Ammon's horn (tissue), 1 donor: ENCODE measurements around the gene REXO2.

Source experiments
- DNase-seq: peaks from one replicate; pipeline ENCODE4 v3.0.0-alpha.2; 2016; ENCODE audit warnings: low spot score

Gene REXO2

DNA sequence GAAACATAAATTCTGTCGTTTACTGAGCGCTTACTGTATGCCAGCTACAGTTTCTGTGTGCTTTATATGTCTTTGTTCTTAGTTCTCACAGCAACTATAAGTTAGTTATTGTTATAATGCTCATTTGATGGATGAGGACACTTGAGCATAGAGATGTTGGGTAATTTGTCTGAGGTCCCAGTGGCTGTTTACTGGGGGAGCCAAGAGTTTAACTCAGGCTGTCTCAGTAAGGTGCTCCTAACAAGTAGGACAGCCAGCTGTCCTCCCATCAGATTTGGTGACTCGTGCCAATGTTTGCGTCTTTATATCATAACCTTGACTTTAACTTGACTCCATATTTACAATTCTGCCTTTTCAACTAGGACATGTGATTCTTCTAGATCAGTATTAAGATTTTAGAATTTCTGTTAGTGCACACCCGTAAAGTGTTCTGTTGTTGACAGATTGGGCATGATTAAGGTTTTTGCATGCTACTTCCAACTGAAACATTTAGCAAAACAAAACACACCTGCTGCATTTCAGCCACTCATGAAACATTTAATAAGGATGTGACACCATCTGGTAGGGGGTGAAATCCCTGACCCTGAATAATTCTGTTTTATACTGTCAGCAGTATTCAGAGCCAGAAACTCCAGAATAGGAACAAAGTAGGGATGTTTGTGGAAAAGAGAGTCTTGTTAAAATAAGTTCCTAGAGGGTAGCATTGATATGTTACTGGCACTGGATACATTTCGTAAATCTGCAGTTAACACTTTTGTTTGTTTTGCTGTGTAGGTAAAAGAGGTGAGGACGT is 1.9 kb downstream of the REXO2 start:
- DNase-seq: no peak

- no peak for DNase-seq
Measured at GRCh38 chr11:114441921-114442320, 2.7 kb downstream of the REXO2 start.

GRCh38 chr11:114442536-114442935 is 3.3 kb downstream of the REXO2 start:
- no peak for DNase-seq

DNA sequence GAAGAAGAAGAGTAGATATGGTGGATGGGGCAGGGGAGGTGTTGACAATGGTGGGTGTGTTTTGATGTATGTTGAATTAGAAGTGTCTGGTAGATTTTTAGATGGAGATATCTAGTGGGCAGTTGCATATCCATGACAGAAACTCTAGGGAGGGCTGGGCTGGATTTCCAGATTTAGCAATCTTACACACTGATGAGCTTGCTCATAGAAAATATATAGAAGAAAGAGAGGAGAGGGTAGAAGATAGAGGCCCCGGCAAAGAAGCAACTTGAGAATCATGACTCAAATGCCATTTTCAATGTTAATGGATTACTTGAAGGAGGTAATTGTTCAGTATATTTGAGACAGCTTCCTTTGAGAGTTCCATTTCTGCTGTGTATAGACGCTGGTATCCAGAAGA is 8.2 kb downstream of the REXO2 start:
- no peak for DNase-seq

- no peak for DNase-seq
Measured at GRCh38 chr11:114447892-114448291, 8.6 kb downstream of the REXO2 start.

DNA sequence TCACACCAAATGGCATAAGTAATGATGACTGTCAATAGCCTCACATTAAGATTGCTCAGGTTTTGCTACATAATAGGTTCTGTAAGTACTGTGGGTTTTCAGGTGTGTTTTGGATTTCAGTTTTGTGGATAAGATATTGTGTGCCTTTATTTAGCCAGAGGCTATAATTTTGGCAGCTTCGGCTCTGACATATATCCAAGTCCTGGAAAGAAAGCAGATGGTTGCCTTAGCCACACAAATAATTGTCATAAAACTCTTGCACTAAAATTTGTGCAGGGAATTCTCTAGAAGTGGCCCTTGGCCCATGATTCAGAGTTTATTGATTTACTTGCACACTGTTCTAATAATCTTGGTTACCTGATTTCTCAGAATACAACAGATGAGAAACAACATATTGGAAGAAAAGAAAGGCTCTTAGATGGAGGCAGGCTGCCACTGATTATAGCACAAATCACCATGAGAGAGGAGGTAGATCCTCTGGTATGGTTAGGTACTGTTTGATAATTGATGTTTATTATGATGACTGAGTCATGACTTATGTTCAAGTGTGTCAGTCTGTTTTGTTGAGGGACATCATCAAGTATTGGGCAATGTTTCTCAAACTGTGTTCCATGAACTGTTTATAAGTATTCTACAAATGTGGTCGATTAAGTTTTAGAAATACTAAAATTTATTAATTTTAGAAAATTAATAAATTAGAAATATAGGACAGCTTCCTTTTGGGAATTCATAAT is 9.6 kb downstream of the REXO2 start:
- no peak for DNase-seq

DNA sequence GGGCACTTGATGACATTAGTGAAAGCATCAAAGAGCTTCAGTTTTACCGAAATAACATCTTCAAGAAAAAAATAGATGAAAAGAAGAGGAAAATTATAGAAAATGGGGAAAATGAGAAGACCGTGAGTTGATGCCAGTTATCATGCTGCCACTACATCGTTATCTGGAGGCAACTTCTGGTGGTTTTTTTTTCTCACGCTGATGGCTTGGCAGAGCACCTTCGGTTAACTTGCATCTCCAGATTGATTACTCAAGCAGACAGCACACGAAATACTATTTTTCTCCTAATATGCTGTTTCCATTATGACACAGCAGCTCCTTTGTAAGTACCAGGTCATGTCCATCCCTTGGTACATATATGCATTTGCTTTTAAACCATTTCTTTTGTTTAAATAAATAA is 10.6 kb downstream of the REXO2 start:
- no peak for DNase-seq

GRCh38 chr11:114452399-114452798 is 13.1 kb downstream of the REXO2 start:
- no peak for DNase-seq

DNA sequence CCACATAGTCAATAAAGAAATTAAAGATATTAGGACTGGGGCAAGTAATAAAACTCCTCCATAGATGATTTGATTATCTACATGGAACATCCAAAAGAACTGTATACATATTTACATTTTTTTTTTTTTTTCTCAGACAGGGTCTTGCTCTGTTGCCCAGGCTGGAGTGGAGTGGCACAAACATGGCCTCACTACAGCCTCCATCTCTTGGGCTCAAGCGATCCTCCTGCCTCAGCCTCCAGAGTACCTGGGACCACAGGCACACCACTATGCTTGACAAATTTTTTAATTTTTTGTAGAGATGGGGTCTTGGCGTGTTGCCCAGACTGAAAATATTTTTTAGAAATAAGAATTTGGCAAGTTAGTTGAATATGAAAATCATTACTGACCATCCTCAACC is 24.7 kb downstream of the REXO2 start:
- no peak for DNase-seq

GRCh38 chr11:114466742-114467141 is 27.5 kb downstream of the REXO2 start:
- no peak for DNase-seq

- DNase-seq: no peak
Measured at GRCh38 chr11:114472661-114473060, 33.4 kb downstream of the REXO2 start.

DNA sequence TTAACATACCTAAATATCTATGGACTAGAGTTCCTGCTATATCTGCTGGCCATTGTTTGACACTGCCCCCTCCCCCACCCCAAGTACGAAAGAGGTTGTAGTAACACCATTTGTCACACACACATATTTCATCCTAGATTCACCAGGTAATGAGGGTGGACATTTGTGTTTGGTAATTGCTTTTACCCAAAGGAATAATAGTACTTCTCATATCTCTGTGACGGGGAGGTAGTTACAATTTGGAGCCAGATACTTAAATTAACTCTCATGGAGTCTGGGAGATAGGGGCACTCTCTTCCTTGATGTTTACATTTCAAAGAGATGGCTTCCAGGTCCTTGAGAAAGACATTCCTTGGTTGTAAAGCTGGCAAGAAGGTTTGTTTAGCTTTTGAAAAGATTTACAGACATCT is 38.7 kb downstream of the REXO2 start:
- no peak for DNase-seq

GRCh38 chr11:114478768-114479167 is 39.5 kb downstream of the REXO2 start:
- DNase-seq: no peak

- no peak for DNase-seq
Measured at GRCh38 chr11:114479331-114479730, 40.1 kb downstream of the REXO2 start.

DNA sequence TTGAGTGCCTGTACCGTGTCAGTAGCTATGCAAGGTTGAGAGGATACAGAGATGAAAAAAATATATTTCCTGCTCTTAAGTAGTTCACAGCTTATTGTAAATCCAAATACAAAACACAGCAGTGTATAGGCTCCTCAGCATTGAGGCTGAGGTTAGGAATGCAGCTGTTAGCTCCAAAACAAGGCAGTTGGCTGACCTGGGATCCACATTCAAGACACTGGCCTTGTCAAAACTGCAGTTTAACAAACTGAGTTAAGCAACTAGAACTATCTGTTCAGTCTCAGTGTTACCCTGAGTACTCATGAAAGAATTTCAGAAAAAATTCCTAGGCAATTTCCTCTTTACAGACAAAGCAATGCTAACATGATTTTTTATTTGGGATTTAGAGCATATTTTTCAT is 42.8 kb downstream of the REXO2 start:
- no peak for DNase-seq

- no peak for DNase-seq
Measured at GRCh38 chr11:114483929-114484328, 44.7 kb downstream of the REXO2 start.

DNA sequence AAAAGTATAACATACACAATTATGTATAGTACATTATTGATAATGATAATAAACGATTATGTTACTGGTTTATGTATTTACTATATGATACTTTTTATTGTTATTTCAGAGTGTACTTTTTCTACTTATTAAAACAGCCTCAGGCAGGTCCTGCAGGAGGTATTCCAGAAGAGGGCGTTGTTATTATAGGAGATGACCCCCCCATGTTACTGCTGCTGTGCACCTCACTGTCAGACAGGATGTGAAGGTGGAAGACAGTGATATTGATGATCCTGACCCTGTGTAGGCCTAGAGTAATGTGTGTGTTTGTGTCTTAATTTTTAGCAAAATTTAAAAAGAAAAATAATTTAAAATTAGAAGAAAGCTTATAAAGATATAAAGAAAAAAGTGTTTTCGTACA is 57.6 kb downstream of the REXO2 start:
- no peak for DNase-seq

GRCh38 chr11:114499756-114500155 is 60.5 kb downstream of the REXO2 start:
- DNase-seq: no peak
